ENCODE results near the gene CDH13.

Gene CDH13

GRCh38 chr16:83037102-83037501, 410.3 kb downstream of the CDH13 start:
- H3K27ac ChIP-seq, result no peak overlapping the region
- TF ChIP-seq ZFX (IDR thresholded peaks at IDR 0.05) (no peak), CTCF (conservative IDR thresholded peaks at IDR 0.05) (no peak)

- TF ChIP-seq CTCF (conservative IDR thresholded peaks at IDR 0.05), result no peak
- no peak for TF ChIP-seq ZFX (IDR thresholded peaks at IDR 0.05)
- H3K27ac ChIP-seq, result no peak overlapping the region
Measured at GRCh38 chr16:83037884-83038283, 411.1 kb downstream of the CDH13 start.

GRCh38 chr16:83040174-83040573, 413.4 kb downstream of the CDH13 start:
- no peak overlapping the region for H3K27ac ChIP-seq
- TF ChIP-seq CTCF (conservative IDR thresholded peaks at IDR 0.05) (no peak), ZFX (IDR thresholded peaks at IDR 0.05) (no peak)

GRCh38 chr16:83044589-83044988, 417.8 kb downstream of the CDH13 start:
- no peak for TF ChIP-seq ZFX (IDR thresholded peaks at IDR 0.05)
- no peak for TF ChIP-seq CTCF (conservative IDR thresholded peaks at IDR 0.05)
- H3K27ac ChIP-seq, result no peak overlapping the region

- H3K27ac ChIP-seq, result no peak overlapping the region
- TF ChIP-seq CTCF (conservative IDR thresholded peaks at IDR 0.05) (no peak), ZFX (IDR thresholded peaks at IDR 0.05) (no peak)
Measured at GRCh38 chr16:83045790-83046189, 419.0 kb downstream of the CDH13 start.

GRCh38 chr16:83046664-83047063, 419.9 kb downstream of the CDH13 start:
- no peak overlapping the region for H3K27ac ChIP-seq
- TF ChIP-seq ZFX (IDR thresholded peaks at IDR 0.05) (no peak), CTCF (conservative IDR thresholded peaks at IDR 0.05) (no peak)

GRCh38 chr16:83051451-83051850, 424.7 kb downstream of the CDH13 start:
- no peak overlapping the region for H3K27ac ChIP-seq
- TF ChIP-seq ZFX (IDR thresholded peaks at IDR 0.05) (no peak), CTCF (conservative IDR thresholded peaks at IDR 0.05) (no peak)
